ENCODE results near the gene RNLS.

Gene RNLS

GRCh38 chr10:88557658-88558057 lies 25.5 kb downstream of the RNLS start:
- H3F3A ChIP-seq (ENCODE audit: insufficient read depth, low read length), result no peaks in the 10 kb centered on the region
- no peaks in the 10 kb centered on the region for H4K20me1 ChIP-seq (ENCODE audit: insufficient read depth, low read length)
- H3K9ac ChIP-seq (ENCODE audit: low read length), result no peak overlapping the region
- no peak overlapping the region for H2AFZ ChIP-seq (ENCODE audit: low read length)
- H3K4me2 ChIP-seq (ENCODE audit: low read length), result no peak overlapping the region
- TF ChIP-seq CTCF (IDR thresholded peaks at IDR 0.05; ENCODE audit: low read length), result no peak
- TF ChIP-seq EZH2 (IDR thresholded peaks at IDR 0.05; ENCODE audit: borderline replicate concordance, low read length), result no peak
- H3K27ac ChIP-seq (ENCODE audit: low read depth, low read length, poor library complexity, severe bottlenecking), result no peak overlapping the region
- no peaks in the 10 kb centered on the region for H3K79me2 ChIP-seq (ENCODE audit: insufficient read depth, low read length)
- no peaks in the 10 kb centered on the region for H3K36me3 ChIP-seq (ENCODE audit: insufficient read depth, low read length)
- H3K4me3 ChIP-seq (ENCODE audit: low read depth, low read length, poor library complexity, severe bottlenecking), result no peak overlapping the region
- no peaks in the 10 kb centered on the region for H3K4me1 ChIP-seq (ENCODE audit: insufficient read depth, low read length, severe bottlenecking)
- H3K9me3 ChIP-seq (ENCODE audit: low read length), result no peaks in the 10 kb centered on the region
- no peaks in the 10 kb centered on the region for H3K9me2 ChIP-seq (ENCODE audit: low read depth, low read length)
- no peaks in the 10 kb centered on the region for H3K27me3 ChIP-seq (ENCODE audit: insufficient read depth, low read length)

- Histone ChIP-seq H3K9me3 (ENCODE audit: low read length) (no peaks in the 10 kb centered on the region), H3K9me2 (ENCODE audit: low read depth, low read length) (no peaks in the 10 kb centered on the region), H3K4me1 (ENCODE audit: insufficient read depth, low read length, severe bottlenecking) (no peaks in the 10 kb centered on the region), H3K9ac (ENCODE audit: low read length) (no peak overlapping the region), H4K20me1 (ENCODE audit: insufficient read depth, low read length) (no peaks in the 10 kb centered on the region), H2AFZ (ENCODE audit: low read length) (no peak overlapping the region), H3K36me3 (ENCODE audit: insufficient read depth, low read length) (no peaks in the 10 kb centered on the region), H3K79me2 (ENCODE audit: insufficient read depth, low read length) (no peaks in the 10 kb centered on the region), H3K27ac (ENCODE audit: low read depth, low read length, poor library complexity, severe bottlenecking) (no peak overlapping the region), H3K4me2 (ENCODE audit: low read length) (no peak overlapping the region), H3F3A (ENCODE audit: insufficient read depth, low read length) (no peaks in the 10 kb centered on the region), H3K27me3 (ENCODE audit: insufficient read depth, low read length) (no peaks in the 10 kb centered on the region), H3K4me3 (ENCODE audit: low read depth, low read length, poor library complexity, severe bottlenecking) (no peak overlapping the region)
- no peak for TF ChIP-seq CTCF (IDR thresholded peaks at IDR 0.05; ENCODE audit: low read length)
- TF ChIP-seq EZH2 (IDR thresholded peaks at IDR 0.05; ENCODE audit: borderline replicate concordance, low read length), result no peak
Observed at GRCh38 chr10:88557256-88557655, 25.9 kb downstream of the RNLS start.

- no peaks in the 10 kb centered on the region for H3K36me3 ChIP-seq (ENCODE audit: insufficient read depth, low read length)
- no peak overlapping the region for H3K4me3 ChIP-seq (ENCODE audit: low read depth, low read length, poor library complexity, severe bottlenecking)
- no peak overlapping the region for H3K9ac ChIP-seq (ENCODE audit: low read length)
- H3K27me3 ChIP-seq (ENCODE audit: insufficient read depth, low read length), result no peaks in the 10 kb centered on the region
- H2AFZ ChIP-seq (ENCODE audit: low read length), result no peak overlapping the region
- H3K9me3 ChIP-seq (ENCODE audit: low read length), result no peaks in the 10 kb centered on the region
- H3K27ac ChIP-seq (ENCODE audit: low read depth, low read length, poor library complexity, severe bottlenecking), result no peak overlapping the region
- TF ChIP-seq EZH2 (IDR thresholded peaks at IDR 0.05; ENCODE audit: borderline replicate concordance, low read length), result no peak
- TF ChIP-seq CTCF (IDR thresholded peaks at IDR 0.05; ENCODE audit: low read length), result no peak
- H3K79me2 ChIP-seq (ENCODE audit: insufficient read depth, low read length), result no peaks in the 10 kb centered on the region
- H3K4me1 ChIP-seq (ENCODE audit: insufficient read depth, low read length, severe bottlenecking), result no peaks in the 10 kb centered on the region
- no peak overlapping the region for H3K4me2 ChIP-seq (ENCODE audit: low read length)
- H3K9me2 ChIP-seq (ENCODE audit: low read depth, low read length), result no peaks in the 10 kb centered on the region
- H4K20me1 ChIP-seq (ENCODE audit: insufficient read depth, low read length), result no peaks in the 10 kb centered on the region
- no peaks in the 10 kb centered on the region for H3F3A ChIP-seq (ENCODE audit: insufficient read depth, low read length)
Observed at GRCh38 chr10:88555190-88555908, 27.8 kb downstream of the RNLS start.

Data from OCI-LY1 (cell line).